ENCODE data around the gene SCFD1.
"Not testable (repeated sequence)": the region's sequence is repeated elsewhere in the genome, so short reads cannot be mapped to it uniquely, and the experiment has no call there.

SCFD1 gene

DNA sequence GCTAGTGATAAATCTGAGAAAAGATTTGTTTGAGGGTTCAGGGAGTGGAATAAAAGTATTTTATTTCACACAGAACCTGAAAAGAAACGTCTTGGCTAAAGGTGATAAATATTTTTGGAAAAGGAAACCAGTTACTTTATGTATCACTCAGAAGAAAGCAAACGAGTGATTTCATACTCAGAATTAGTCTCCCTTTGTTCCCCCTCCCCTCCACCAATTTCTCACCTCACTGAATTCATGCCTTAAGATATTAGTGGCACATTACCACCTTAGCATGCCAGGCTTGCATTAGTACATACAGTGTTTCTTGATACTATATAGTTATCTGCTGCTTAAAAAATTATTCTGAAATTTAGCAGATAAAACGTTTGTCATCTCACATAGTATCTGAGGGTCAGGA lies 35.0 kb upstream of the SCFD1 start:
- FAIRE-seq, result no peak
- no peak for DNase-seq (ENCODE audit: insufficient read length)
- TF ChIP-seq POLR2A (IDR thresholded peaks at IDR 0.05; ENCODE audit: low read depth, low read length) (no peak), POLR2AphosphoS5 (IDR thresholded peaks at IDR 0.05; ENCODE audit: low read depth, low read length) (no peak), TAF1 (IDR thresholded peaks at IDR 0.05; ENCODE audit: borderline replicate concordance, low read depth, low read length) (no peak)

DNA sequence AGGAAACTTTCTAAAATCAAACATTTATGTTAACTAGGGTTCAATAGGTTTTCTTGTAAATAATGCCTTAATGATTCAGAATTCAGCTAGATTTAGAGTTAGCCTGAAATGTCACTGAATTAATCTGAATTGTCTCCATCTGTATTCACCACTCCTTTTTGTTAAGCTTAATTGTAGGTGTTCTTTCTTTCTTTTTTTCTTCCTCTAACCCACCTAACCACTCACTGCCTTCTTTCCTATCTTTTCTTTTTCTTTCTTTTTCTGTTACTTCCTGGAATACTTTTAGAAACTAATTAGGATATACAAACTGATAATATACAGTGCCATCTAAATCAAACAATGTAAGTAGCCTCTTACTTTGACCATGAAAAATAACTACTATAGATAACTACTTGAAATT lies 33.2 kb upstream of the SCFD1 start:
- FAIRE-seq, result no peak
- no peak for DNase-seq (ENCODE audit: insufficient read length)
- TF ChIP-seq POLR2A (IDR thresholded peaks at IDR 0.05; ENCODE audit: low read depth, low read length) (no peak), TAF1 (IDR thresholded peaks at IDR 0.05; ENCODE audit: borderline replicate concordance, low read depth, low read length) (no peak), POLR2AphosphoS5 (IDR thresholded peaks at IDR 0.05; ENCODE audit: low read depth, low read length) (no peak)

DNA sequence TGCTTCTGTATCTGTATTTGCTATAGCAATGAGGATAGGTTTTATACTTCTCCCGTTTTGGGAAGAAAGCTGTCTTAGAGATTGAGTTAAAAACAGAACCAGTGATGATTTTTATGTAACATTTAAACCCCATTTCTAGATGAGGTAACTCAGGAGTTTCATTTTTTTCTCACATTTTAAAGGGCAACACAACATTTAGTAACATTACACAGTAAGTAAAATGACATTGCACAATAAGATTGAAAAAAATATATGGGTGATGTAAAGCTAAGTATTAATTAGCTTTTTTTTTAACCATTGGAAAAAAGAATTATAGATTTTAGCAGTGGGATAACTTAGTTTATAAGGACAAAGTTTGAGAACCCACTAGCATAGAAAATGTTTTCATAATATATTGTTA lies 25.2 kb upstream of the SCFD1 start:
- TF ChIP-seq POLR2AphosphoS5 (IDR thresholded peaks at IDR 0.05; ENCODE audit: low read depth, low read length) (no peak), TAF1 (IDR thresholded peaks at IDR 0.05; ENCODE audit: borderline replicate concordance, low read depth, low read length) (no peak), POLR2A (IDR thresholded peaks at IDR 0.05; ENCODE audit: low read depth, low read length) (no peak)
- DNase-seq (ENCODE audit: insufficient read length) (no peak), FAIRE-seq (no peak)

DNA sequence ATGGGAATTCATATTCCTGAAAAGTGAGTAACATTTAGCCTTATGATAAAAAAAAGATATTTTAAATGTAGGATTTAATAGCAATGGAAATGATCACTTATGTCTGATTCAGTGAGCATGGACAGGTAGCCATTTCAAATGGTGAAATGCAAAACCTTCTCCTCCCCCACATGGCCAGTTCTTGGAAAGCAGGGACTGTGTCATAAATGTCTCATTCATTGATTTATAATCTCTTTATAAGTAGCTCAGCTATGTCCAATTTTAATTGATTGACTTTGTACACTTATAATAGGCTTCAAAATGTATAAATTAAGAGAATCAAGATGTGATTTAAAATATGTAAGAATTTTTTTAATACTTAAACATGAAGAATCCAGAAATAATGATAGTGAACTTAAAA lies 24.6 kb upstream of the SCFD1 start:
- DNase-seq (ENCODE audit: insufficient read length) (no peak), FAIRE-seq (no peak)

DNA sequence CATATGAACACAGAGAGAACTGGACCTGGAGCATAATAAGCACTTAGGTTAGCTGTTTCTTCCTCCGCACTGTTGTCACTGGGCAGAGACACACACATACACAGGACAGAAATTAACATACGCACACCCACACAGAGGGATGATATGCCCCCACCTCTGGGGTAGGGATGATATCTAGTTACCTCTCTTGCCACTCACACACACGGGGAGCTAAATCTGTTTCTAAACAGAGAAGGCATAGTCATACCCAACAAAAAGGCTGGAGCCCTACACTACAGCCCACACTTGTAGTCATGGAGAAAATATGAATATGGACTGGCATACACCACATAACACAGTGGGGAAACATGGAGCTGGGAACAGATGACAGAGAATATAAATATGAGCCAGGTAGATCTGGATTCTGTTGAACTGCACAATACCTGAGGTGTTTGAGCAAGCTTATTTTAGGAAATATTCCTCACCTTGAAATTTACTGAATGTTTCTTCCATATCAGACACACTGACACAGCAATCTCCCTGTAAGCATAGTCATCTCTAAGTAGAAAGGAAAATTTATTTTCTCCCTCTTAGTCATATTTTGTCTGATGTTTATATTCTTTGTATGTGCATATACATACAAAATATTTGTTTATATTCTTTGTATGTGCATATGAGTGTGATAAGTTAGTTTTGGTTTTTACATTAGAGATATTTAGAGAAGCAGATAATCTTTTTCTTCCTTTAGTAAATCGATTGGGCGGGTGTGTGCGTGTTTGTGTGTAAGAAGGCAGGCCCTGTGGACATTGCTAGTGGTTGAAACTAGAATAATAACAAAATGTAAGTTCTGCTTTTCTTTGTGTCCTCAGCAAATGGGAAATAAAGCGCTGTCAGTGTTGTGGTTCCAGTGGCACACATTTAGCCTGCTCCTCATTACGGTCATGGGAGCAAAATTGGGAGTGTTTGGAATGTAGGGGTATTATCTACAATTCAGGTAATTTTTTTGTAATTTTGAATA lies 20.9 kb upstream of the SCFD1 start:
- no peak for FAIRE-seq
- DNase-seq (ENCODE audit: insufficient read length), result no peak
- no peak for TF ChIP-seq TAF1 (IDR thresholded peaks at IDR 0.05; ENCODE audit: borderline replicate concordance, low read depth, low read length)
- TF ChIP-seq POLR2AphosphoS5 (IDR thresholded peaks at IDR 0.05; ENCODE audit: low read depth, low read length), result no peak
- no peak for TF ChIP-seq POLR2A (IDR thresholded peaks at IDR 0.05; ENCODE audit: low read depth, low read length)

More for the DNA sequence above, 24.6 kb upstream of the SCFD1 start:
- no peak for TF ChIP-seq POLR2A (IDR thresholded peaks at IDR 0.05; ENCODE audit: low read depth, low read length)
- no peak for TF ChIP-seq POLR2AphosphoS5 (IDR thresholded peaks at IDR 0.05; ENCODE audit: low read depth, low read length)
- TF ChIP-seq TAF1 (IDR thresholded peaks at IDR 0.05; ENCODE audit: borderline replicate concordance, low read depth, low read length), result no peak

DNA sequence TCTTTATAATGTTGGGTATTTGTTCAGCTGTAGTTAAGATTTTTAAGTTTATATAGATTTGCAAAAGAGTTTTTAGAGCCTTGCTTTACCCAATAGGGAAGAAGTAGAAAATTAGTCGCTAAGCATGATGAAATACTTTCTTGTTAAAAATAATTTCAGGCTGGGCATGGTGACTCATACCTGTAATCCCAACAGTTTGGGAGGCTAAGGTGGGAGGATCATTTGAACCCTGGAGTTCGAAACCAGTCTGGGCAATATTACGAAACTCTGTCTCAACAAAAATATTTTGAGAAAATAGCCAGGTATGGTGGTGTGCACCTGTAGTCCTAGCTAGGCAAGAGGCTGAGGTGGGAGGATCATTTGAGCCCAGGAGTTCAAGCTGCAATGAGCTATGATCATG lies 18.7 kb upstream of the SCFD1 start:
- FAIRE-seq (no peak), DNase-seq (ENCODE audit: insufficient read length) (no peak)
- TF ChIP-seq POLR2AphosphoS5 (IDR thresholded peaks at IDR 0.05; ENCODE audit: low read depth, low read length) (no peak), POLR2A (IDR thresholded peaks at IDR 0.05; ENCODE audit: low read depth, low read length) (no peak), TAF1 (IDR thresholded peaks at IDR 0.05; ENCODE audit: borderline replicate concordance, low read depth, low read length) (no peak)

DNA sequence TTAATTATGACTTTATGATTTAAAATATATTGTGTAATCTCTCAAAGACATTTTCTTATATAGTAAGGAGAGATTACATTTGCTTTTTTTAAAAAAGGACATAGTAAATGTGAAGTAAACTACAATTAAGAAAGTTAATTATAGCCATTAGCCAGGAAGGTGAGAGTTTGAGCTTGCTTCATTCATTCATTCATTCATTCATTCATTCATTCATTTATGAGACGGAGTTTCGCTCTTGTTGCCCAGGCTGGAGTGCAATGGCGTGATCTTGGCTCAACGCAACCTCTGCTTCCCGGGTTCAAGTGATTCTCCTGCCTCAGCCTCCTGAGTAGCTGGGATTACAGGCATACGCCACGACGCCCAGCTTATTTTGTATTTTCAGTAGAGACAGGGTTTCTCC lies 17.4 kb upstream of the SCFD1 start:
- not testable (repeated sequence) for DNase-seq (ENCODE audit: insufficient read length); FAIRE-seq

DNA sequence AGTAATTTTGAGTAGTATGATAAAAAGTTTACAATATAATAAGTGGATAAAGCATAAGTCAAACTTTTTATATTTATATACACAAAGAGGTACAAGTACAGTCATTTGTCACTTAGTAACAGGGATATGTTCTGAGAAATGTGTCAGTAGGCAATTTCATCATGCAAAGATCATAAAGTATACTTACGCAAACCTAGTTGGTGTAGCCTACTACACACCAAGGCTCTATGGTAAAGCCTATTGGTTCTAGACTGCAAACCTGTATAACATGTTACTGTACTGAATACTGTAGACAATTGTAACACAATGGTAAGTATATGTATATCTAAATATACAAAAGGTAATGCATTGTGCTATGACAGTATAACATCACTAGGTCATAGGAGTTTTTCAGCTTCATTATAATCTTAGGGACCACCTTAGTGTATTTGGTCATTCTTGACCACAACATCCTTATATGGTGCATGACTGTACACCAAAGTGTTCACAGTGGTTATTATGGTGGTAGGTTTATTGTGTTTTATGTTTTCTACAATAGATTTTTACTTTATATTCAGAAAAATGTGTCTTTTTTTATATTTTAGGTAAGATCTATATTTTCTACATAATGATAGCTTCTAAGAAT lies 14.9 kb upstream of the SCFD1 start:
- TF ChIP-seq POLR2A (IDR thresholded peaks at IDR 0.05; ENCODE audit: low read depth, low read length), result no peak
- FAIRE-seq (no peak), DNase-seq (ENCODE audit: insufficient read length) (no peak)

DNA sequence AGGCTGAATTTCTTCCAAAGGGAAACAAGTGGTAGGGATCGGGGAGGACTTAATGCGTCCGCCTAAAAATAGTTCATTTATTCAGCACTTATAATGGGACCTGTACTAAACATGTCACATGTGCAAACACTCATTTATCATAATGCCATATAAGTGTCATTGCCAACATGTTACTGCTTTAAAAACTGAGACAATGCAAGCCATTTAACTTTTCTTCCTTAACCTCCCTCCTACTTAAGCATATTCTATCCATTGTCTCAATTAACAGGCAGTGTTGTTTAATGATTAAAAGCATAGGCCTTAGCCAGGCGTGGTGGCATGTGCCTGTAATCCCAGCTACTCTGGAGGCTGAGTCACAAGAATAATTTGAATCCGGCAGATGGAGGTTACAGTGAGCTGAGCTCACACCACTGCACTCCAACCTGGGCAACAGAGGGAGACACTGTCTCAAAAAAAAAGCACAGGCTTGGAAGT lies 13.5 kb upstream of the SCFD1 start:
- DNase-seq (ENCODE audit: insufficient read length), result no peak
- TF ChIP-seq POLR2AphosphoS5 (IDR thresholded peaks at IDR 0.05; ENCODE audit: low read depth, low read length) (no peak), POLR2A (IDR thresholded peaks at IDR 0.05; ENCODE audit: low read depth, low read length) (no peak), TAF1 (IDR thresholded peaks at IDR 0.05; ENCODE audit: borderline replicate concordance, low read depth, low read length) (no peak)
- peak; percentile 33 for FAIRE-seq

DNA sequence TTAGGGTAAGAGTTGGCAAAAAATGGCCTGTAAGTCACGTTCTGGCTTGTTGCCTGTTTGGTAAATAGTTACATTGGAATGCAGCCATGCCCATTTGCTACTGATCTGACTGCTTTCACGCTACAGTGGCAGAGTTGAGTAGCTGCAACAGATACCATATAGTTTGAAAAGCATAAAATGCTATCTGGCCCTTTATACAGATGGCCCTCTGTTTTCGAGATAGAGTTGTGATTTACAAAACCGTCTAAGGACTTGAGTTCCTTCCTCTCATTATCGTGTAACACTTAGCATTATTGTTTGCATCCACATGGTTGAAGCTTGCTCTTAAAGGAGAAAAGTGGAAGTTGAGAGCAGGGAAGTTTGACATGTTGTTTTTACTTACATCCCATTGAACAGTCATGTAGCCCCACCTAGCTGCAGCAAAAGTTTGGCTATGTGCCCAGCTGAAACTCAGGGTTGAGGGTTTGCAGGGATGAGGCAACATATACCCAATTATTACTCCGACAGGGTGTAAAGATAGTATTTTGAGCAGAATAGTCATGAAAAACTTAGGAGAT lies 11.3 kb upstream of the SCFD1 start:
- FAIRE-seq (no peak), DNase-seq (ENCODE audit: insufficient read length) (no peak)
- TF ChIP-seq TAF1 (IDR thresholded peaks at IDR 0.05; ENCODE audit: borderline replicate concordance, low read depth, low read length) (no peak), POLR2A (IDR thresholded peaks at IDR 0.05; ENCODE audit: low read depth, low read length) (no peak), POLR2AphosphoS5 (IDR thresholded peaks at IDR 0.05; ENCODE audit: low read depth, low read length) (no peak)

DNA sequence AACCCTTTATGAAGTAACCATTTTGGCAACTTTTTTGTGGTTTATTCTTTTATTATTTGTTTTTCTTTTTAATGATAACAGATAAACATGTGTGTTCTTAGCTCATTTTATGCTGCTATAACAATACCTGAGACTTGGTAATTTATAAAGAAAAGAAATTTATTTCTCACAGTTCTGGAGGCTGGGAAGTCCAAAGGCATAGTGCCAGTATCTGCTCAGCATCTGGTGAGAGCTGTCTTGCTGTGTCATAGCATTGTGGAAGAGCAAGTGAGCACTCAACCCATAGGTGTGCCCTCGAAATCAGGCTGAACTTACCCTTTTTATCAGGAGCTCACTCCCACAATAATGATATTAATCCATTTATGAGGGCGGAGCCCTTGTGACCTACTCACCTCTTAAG lies 8.0 kb upstream of the SCFD1 start:
- DNase-seq (ENCODE audit: insufficient read length), result no peak
- TF ChIP-seq POLR2AphosphoS5 (IDR thresholded peaks at IDR 0.05; ENCODE audit: low read depth, low read length) (no peak), POLR2A (IDR thresholded peaks at IDR 0.05; ENCODE audit: low read depth, low read length) (no peak), TAF1 (IDR thresholded peaks at IDR 0.05; ENCODE audit: borderline replicate concordance, low read depth, low read length) (no peak)
- no peak for FAIRE-seq

DNA sequence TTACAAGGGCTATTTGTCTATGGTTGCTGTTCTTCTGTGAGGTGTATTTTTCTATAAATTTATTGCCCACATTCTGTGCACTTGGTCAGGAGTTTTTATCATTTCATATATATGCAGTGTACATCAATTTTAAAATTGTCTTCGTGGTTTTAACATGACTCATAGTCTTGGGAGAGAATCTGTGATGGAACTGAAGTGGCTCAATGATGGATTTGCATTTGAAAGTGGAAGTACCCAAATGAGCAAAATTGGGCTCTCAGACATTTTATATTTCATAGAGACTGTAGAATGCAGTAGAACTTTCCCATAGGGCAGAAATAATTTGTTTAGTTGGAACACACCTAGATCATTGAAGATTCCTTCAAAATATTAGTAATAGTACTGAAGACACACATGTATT lies 1.9 kb upstream of the SCFD1 start:
- no peak for TF ChIP-seq POLR2AphosphoS5 (IDR thresholded peaks at IDR 0.05; ENCODE audit: low read depth, low read length)
- no peak for TF ChIP-seq TAF1 (IDR thresholded peaks at IDR 0.05; ENCODE audit: borderline replicate concordance, low read depth, low read length)
- TF ChIP-seq POLR2A (IDR thresholded peaks at IDR 0.05; ENCODE audit: low read depth, low read length), result no peak
- no peak for DNase-seq (ENCODE audit: insufficient read length)
- peak; percentile 53 for FAIRE-seq
